HepG2 (cell line): Measurements from ENCODE around the gene ST8SIA1. TPM values are rescaled to one million over a fixed set of nuclear protein-coding genes. Genes with fewer than 3 reads are reported as not detected.

Source experiments
- ATAC-seq: fragments of 200-7000 bp; cut with Tn5 transposase; 3 replicates; pipeline ENCODE4 v1.9.1; 2020; ENCODE audit warnings: mild to moderate bottlenecking, moderate library complexity
- BruUV-seq: library from RNA; stranded (reverse); fragments of 400-500 nt; replicated peaks from 2 replicates; lab custom pipeline; 2021; lab: Mats Ljungman, UMichigan
- CTCF ChIA-PET: fragments of 300-600 bp; formaldehyde crosslinking; extraction: SDS; loops from one replicate; lab custom pipeline; 2021; ENCODE audit warnings: low total read pairs, inconsistent platforms, low intra/inter-chr PET ratio; lab: Yijun Ruan, JAX
- POLR2A ChIA-PET: fragments of 350-600 bp; sonication (Branson Sonifier 250); formaldehyde crosslinking; loops from one replicate; lab custom pipeline; 2020; ENCODE audit warnings: antibody characterized with exemption, inconsistent platforms; lab: Yijun Ruan, JAX
- DNase-seq: peaks from one replicate; pipeline ENCODE4 v3.0.0-alpha.2; 2015; ENCODE audit warnings: low spot score
- FAIRE-seq: peaks from 3 replicates; lab custom pipeline; 2011; peaks lifted over from hg19 to GRCh38; lab: Jason Lieb, UNC
- H2AFZ ChIP-seq: one replicate; pipeline ENCODE4 v1.6.1; 2011; ENCODE audit warnings: low read length, inconsistent platforms
- H3K27ac ChIP-seq: fragments of 300-600 bp; 3 replicates; pipeline ENCODE4 v1.8.0; 2011; ENCODE audit warnings: mixed run types, mild to moderate bottlenecking, mixed read lengths, low read length, inconsistent platforms; ENCODE audit not compliant: insufficient read depth; ENCODE audit errors: extremely low read length
- H3K27me3 ChIP-seq, 2 experiments: fragments of 200-600 bp in 1 of 2; 2 replicates in 1 of 2; 3 replicates in 1 of 2; pipeline versions ENCODE4 v1.6.0 to v1.8.0; 2011; ENCODE audit warnings: low read length in 2 of 2, mild to moderate bottlenecking in 2 of 2, moderate library complexity in 2 of 2, inconsistent platforms in 1 of 2; ENCODE audit not compliant: insufficient read depth in 2 of 2, control insufficient read depth in 1 of 2
- H3K36me3 ChIP-seq, 2 experiments: fragments of 200-600 bp in 1 of 2; replicated peaks in 1 of 2; 2 replicates in 1 of 2; 3 replicates in 1 of 2; pipeline versions ENCODE4 v1.5.1 to v1.8.0; 2011; ENCODE audit warnings: low read length in 2 of 2, inconsistent platforms in 1 of 2; ENCODE audit not compliant: insufficient read depth in 2 of 2, control insufficient read depth in 1 of 2
- H3K4me1 ChIP-seq: 2 replicates; pipeline ENCODE4 v1.5.1; 2012; ENCODE audit warnings: low read length, inconsistent platforms; ENCODE audit not compliant: insufficient read depth
- H3K4me2 ChIP-seq: 2 replicates; pipeline ENCODE4 v1.6.0; 2011; ENCODE audit warnings: low read depth, low read length, inconsistent platforms
- H3K4me3 ChIP-seq, 3 experiments: fragments of 200-600 bp in 1 of 3; sonication (generic), shearing (Covaris generic) in 1 of 3; replicated peaks in 1 of 3; 2 replicates each; pipeline ENCODE4 v1.5.1; 2011 to 2016; ENCODE audit warnings: low read length in 3 of 3, inconsistent platforms in 2 of 3, low read depth in 2 of 3, mild to moderate bottlenecking in 2 of 3, control low read depth in 1 of 3, mixed read lengths in 1 of 3; ENCODE audit not compliant: insufficient read depth in 1 of 3
- H3K79me2 ChIP-seq: one replicate; pipeline ENCODE4 v1.6.1; 2011; ENCODE audit warnings: low read length, inconsistent platforms; ENCODE audit not compliant: insufficient read depth
- H3K9ac ChIP-seq: 2 replicates; pipeline ENCODE4 v1.6.0; 2011; ENCODE audit warnings: mild to moderate bottlenecking, low read depth, low read length, inconsistent platforms; ENCODE audit not compliant: insufficient read depth
- H3K9me3 ChIP-seq: 2 replicates; pipeline ENCODE4 v1.5.1; 2012; ENCODE audit warnings: mild to moderate bottlenecking, low read length
- H4K20me1 ChIP-seq: 2 replicates; pipeline ENCODE4 v1.6.0; 2011; ENCODE audit warnings: inconsistent platforms, mild to moderate bottlenecking, low read length, moderate library complexity; ENCODE audit not compliant: insufficient read depth
- ELF4 ChIP-seq: sonication (generic); formaldehyde crosslinking; IDR thresholded peaks from 2 replicates; pipeline ENCODE4 v1.5.0; 2020; ENCODE audit warnings: missing genetic modification reagents, mild to moderate bottlenecking, moderate library complexity, borderline replicate concordance
- ESRRA ChIP-seq: sonication (generic); formaldehyde crosslinking; IDR thresholded peaks from 2 replicates; pipeline ENCODE4 v1.5.1; 2020; ENCODE audit warnings: mild to moderate bottlenecking, low read depth, missing genetic modification reagents
- GTF2F1 ChIP-seq: fragments of 150-350 bp; IDR thresholded peaks from 2 replicates; pipeline ENCODE4 v1.6.1; 2014; ENCODE audit warnings: low read length
- GZF1 ChIP-seq: sonication (generic); formaldehyde crosslinking; IDR thresholded peaks from 2 replicates; pipeline ENCODE4 v1.5.1; 2020; ENCODE audit warnings: mild to moderate bottlenecking, missing genetic modification reagents
- KDM1A ChIP-seq: IDR thresholded peaks from 2 replicates; pipeline ENCODE4 v1.6.1; 2016; ENCODE audit warnings: missing compliant biosample characterization
- KLF16 ChIP-seq, 2 experiments: sonication (generic) in 1 of 2; formaldehyde crosslinking in 1 of 2; IDR thresholded peaks; 2 replicates each; pipeline versions ENCODE4 v1.6.1 to v1.8.0; 2016 to 2023; ENCODE audit warnings: missing genetic modification reagents in 2 of 2, missing compliant biosample characterization in 1 of 2
- MBNL3 ChIP-seq: fragments of 250-450 bp; sonication (Bioruptor Pico); conservative IDR thresholded peaks from 2 replicates; pipeline ENCODE4 v1.8.0; 2022; ENCODE audit warnings: mild to moderate bottlenecking, inconsistent platforms
- MIER3 ChIP-seq: IDR thresholded peaks from 2 replicates; pipeline ENCODE4 v1.6.1; 2016; ENCODE audit warnings: missing compliant biosample characterization, borderline replicate concordance
- PRMT3 ChIP-seq: sonication (generic); formaldehyde crosslinking; IDR thresholded peaks from 2 replicates; pipeline ENCODE4 v1.8.1; 2022; ENCODE audit warnings: low read depth, mild to moderate bottlenecking, moderate library complexity, missing genetic modification reagents, borderline replicate concordance
- SMC3 ChIP-seq: IDR thresholded peaks from 2 replicates; pipeline ENCODE4 v1.6.1; 2011; ENCODE audit warnings: low read length, improper control_type of control experiment
- SRSF1 ChIP-seq: fragments of 200-400 bp; formaldehyde crosslinking; optimal IDR thresholded peaks from 2 replicates; pipeline ENCODE3; 2017; ENCODE audit warnings: mild to moderate bottlenecking, low read depth, low read length, moderate library complexity
- XBP1 ChIP-seq: sonication (generic); formaldehyde crosslinking; IDR thresholded peaks from 2 replicates; pipeline ENCODE4 v1.5.0; 2020; ENCODE audit warnings: missing genetic modification reagents
- ZNF160 ChIP-seq: sonication (generic); formaldehyde crosslinking; IDR thresholded peaks from 2 replicates; pipeline ENCODE4 v1.8.0; 2022; ENCODE audit warnings: mild to moderate bottlenecking, inconsistent platforms, missing genetic modification reagents
- ZNF44 ChIP-seq: sonication (generic); formaldehyde crosslinking; IDR thresholded peaks from 2 replicates; pipeline ENCODE4 v1.5.1; 2020; ENCODE audit warnings: mild to moderate bottlenecking, missing genetic modification reagents
- ZNF672 ChIP-seq: sonication (generic); formaldehyde crosslinking; IDR thresholded peaks from 2 replicates; pipeline ENCODE4 v1.8.1; 2022; ENCODE audit warnings: missing genetic modification reagents
- WGBS: methylation state at CpG from one replicate; pipeline ENCODE4 v1.1.6; 2017; ENCODE audit warnings: low lambda C conversion rate; 5-methylcytosine and 5-hydroxymethylcytosine counted together
- in situ Hi-C: cut with HindIII; loops from 2 replicates; pipeline ENCODE4 v1.10.0; 2017; ENCODE audit warnings: low pct_unique_long_range_greater_than_20kb; ENCODE audit not compliant: extremely low pct_ligation_motif_present
- intact Hi-C: fragments of 100-400 bp; cut with micrococcal nuclease; formaldehyde crosslinking; loops from one replicate; pipeline ENCODE4 v1.10.0; 2022; ENCODE audit not compliant: unreplicated experiment
- polyA plus RNA-seq, 8 experiments: library from polyadenylated mRNA; depleted of rRNA in 3 of 8; stranded (reverse) in 7 of 8; unstranded in 1 of 8; fragments of >200 nt; fragmentation: Illumina TruSeq in 4 of 8; extraction: Trizol in 4 of 8; gene quantifications; 2 replicates each; pipeline versions ENCODE4 v1.2.1 to v1.2.3, GENCODE V29; 2011 to 2016; ENCODE audit warnings: low read depth in 4 of 8, missing spikeins in 1 of 8, mixed read lengths in 1 of 8; ENCODE audit not compliant: insufficient read depth in 1 of 8
- total RNA-seq, 5 experiments: library from RNA; depleted of rRNA; stranded (reverse); fragments of >200 nt; fragmentation: Illumina TruSeq; extraction: Trizol; gene quantifications; 2 replicates each; pipeline ENCODE4 v1.2.3, GENCODE V29; 2016; ENCODE audit warnings: low read depth in 1 of 5
- TF ChIP-seq, protein P1 (sequence below): sonication (generic); formaldehyde crosslinking; IDR thresholded peaks from 2 replicates; pipeline ENCODE4 v1.4.0; 2020; ENCODE audit warnings: low read depth, missing genetic modification reagents
- TF ChIP-seq, protein P2 (sequence below): sonication (generic); formaldehyde crosslinking; IDR thresholded peaks from 2 replicates; pipeline ENCODE4 v1.4.0; 2020; ENCODE audit warnings: missing genetic modification reagents
- TF ChIP-seq, protein P3 (sequence below): sonication (generic); formaldehyde crosslinking; conservative IDR thresholded peaks from 2 replicates; pipeline ENCODE4 v1.4.0; 2020; ENCODE audit warnings: missing genetic modification reagents
- TF ChIP-seq, protein P4 (sequence below): sonication (generic); formaldehyde crosslinking; IDR thresholded peaks from 2 replicates; pipeline ENCODE4 v1.8.1; 2022; ENCODE audit warnings: low read depth, mild to moderate bottlenecking, missing genetic modification reagents

Gene ST8SIA1
- total and polyA plus RNA-seq, 2 of the 13 experiments (the other 11 are each of a cell fraction or from before 2014, with no cell fraction given): not detected

DNA sequence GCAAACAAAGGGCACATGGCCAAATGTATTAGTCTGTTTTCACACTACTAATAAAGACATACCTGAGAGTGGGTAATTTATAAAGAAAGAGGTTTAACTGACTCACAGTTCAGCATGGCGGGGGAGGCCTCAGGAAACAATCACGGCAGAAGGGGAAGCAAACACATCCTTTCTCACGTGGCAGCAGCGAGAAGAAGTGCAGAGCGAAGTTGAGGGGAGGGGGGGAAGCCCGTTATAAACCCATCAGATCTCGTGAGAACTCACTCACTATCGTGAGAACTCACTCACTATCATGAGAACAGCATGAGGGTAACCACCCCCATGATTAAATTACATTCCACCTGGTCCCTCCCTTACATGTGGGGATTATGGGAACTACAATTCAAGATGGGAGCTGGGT lies 66.1 kb downstream of the ST8SIA1 start:
- CTCF ChIA-PET: no interaction called here
- in situ Hi-C loops: no loop called here

More for the DNA sequence above, 66.1 kb downstream of the ST8SIA1 start:
- FAIRE-seq (no peak), ATAC-seq (no peak), DNase-seq (no peak)
- BruUV-seq: no TSS peak
- Histone ChIP-seq H3K79me2 (no peaks in the 10 kb centered on the region), H3K27ac (no peak overlapping the region), H3K4me3 (no peak overlapping the region), H3K4me2 (no peak overlapping the region), H4K20me1 (no peaks in the 10 kb centered on the region), H3K9ac (no peak overlapping the region), H3K4me1 (no peaks in the 10 kb centered on the region), H3K27me3 (no peaks in the 10 kb centered on the region; a peak in 1 of 5 replicates), H3K9me3 (no peaks in the 10 kb centered on the region), H3K36me3 (no peaks in the 10 kb centered on the region), H2AFZ (no peak overlapping the region)
- WGBS: 9% methylated on average over 8 of the region's 8 CpGs
- POLR2A ChIA-PET: no interaction called here
- TF ChIP-seq GZF1 (no peak), SRSF1 (no peak), ZNF44 (CRISPR knock-in tag) (no peak), KDM1A (CRISPR knock-in tag) (no peak), GTF2F1 (no peak), ESRRA (CRISPR knock-in tag) (no peak), KLF16 (CRISPR knock-in tag; IDR thresholded peaks at IDR 0.05) (no peak), MIER3 (CRISPR knock-in tag) (no peak), ZNF160 (CRISPR knock-in tag) (no peak), PRMT3 (CRISPR knock-in tag) (no peak), ZNF672 (CRISPR knock-in tag) (no peak), ELF4 (no peak), MBNL3 (CRISPR knock-in tag) (no peak), SMC3 (no peak), XBP1 (CRISPR knock-in tag) (no peak)
- TF ChIP-seq, protein P1, sequence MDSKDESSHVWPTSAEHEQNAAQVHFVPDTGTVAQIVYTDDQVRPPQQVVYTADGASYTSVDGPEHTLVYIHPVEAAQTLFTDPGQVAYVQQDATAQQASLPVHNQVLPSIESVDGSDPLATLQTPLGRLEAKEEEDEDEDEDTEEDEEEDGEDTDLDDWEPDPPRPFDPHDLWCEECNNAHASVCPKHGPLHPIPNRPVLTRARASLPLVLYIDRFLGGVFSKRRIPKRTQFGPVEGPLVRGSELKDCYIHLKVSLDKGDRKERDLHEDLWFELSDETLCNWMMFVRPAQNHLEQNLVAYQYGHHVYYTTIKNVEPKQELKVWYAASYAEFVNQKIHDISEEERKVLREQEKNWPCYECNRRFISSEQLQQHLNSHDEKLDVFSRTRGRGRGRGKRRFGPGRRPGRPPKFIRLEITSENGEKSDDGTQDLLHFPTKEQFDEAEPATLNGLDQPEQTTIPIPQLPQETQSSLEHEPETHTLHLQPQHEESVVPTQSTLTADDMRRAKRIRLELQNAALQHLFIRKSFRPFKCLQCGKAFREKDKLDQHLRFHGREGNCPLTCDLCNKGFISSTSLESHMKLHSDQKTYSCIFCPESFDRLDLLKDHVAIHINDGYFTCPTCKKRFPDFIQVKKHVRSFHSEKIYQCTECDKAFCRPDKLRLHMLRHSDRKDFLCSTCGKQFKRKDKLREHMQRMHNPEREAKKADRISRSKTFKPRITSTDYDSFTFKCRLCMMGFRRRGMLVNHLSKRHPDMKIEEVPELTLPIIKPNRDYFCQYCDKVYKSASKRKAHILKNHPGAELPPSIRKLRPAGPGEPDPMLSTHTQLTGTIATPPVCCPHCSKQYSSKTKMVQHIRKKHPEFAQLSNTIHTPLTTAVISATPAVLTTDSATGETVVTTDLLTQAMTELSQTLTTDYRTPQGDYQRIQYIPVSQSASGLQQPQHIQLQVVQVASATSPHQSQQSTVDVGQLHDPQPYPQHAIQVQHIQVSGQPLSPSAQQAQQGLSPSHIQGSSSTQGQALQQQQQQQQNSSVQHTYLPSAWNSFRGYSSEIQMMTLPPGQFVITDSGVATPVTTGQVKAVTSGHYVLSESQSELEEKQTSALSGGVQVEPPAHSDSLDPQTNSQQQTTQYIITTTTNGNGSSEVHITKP (CRISPR knock-in tag): no peak
- TF ChIP-seq, protein P2, sequence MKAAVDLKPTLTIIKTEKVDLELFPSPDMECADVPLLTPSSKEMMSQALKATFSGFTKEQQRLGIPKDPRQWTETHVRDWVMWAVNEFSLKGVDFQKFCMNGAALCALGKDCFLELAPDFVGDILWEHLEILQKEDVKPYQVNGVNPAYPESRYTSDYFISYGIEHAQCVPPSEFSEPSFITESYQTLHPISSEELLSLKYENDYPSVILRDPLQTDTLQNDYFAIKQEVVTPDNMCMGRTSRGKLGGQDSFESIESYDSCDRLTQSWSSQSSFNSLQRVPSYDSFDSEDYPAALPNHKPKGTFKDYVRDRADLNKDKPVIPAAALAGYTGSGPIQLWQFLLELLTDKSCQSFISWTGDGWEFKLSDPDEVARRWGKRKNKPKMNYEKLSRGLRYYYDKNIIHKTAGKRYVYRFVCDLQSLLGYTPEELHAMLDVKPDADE (CRISPR knock-in tag): no peak
- TF ChIP-seq, protein P3, sequence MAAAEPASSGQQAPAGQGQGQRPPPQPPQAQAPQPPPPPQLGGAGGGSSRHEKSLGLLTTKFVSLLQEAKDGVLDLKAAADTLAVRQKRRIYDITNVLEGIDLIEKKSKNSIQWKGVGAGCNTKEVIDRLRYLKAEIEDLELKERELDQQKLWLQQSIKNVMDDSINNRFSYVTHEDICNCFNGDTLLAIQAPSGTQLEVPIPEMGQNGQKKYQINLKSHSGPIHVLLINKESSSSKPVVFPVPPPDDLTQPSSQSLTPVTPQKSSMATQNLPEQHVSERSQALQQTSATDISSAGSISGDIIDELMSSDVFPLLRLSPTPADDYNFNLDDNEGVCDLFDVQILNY: no peak
- TF ChIP-seq, protein P4, sequence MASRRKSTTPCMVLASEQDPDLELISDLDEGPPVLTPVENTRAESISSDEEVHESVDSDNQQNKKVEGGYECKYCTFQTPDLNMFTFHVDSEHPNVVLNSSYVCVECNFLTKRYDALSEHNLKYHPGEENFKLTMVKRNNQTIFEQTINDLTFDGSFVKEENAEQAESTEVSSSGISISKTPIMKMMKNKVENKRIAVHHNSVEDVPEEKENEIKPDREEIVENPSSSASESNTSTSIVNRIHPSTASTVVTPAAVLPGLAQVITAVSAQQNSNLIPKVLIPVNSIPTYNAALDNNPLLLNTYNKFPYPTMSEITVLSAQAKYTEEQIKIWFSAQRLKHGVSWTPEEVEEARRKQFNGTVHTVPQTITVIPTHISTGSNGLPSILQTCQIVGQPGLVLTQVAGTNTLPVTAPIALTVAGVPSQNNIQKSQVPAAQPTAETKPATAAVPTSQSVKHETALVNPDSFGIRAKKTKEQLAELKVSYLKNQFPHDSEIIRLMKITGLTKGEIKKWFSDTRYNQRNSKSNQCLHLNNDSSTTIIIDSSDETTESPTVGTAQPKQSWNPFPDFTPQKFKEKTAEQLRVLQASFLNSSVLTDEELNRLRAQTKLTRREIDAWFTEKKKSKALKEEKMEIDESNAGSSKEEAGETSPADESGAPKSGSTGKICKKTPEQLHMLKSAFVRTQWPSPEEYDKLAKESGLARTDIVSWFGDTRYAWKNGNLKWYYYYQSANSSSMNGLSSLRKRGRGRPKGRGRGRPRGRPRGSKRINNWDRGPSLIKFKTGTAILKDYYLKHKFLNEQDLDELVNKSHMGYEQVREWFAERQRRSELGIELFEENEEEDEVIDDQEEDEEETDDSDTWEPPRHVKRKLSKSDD: no peak
- intact Hi-C loops: no loop called here
